Activated T-cell treated with anti-CD3 and anti-CD28 coated beads, Interleukin-2, amount 50 U/mL, for 1 hour (primary cell): ENCODE measurements around the gene NMNAT2.
"Not testable (repeated sequence)": the region's sequence is repeated elsewhere in the genome, so short reads cannot be mapped to it uniquely, and the experiment has no call there.

Experiments
- DNase-seq: peaks from one replicate; pipeline ENCODE4 v3.0.0-alpha.2; 2020

The NMNAT2 gene

DNA sequence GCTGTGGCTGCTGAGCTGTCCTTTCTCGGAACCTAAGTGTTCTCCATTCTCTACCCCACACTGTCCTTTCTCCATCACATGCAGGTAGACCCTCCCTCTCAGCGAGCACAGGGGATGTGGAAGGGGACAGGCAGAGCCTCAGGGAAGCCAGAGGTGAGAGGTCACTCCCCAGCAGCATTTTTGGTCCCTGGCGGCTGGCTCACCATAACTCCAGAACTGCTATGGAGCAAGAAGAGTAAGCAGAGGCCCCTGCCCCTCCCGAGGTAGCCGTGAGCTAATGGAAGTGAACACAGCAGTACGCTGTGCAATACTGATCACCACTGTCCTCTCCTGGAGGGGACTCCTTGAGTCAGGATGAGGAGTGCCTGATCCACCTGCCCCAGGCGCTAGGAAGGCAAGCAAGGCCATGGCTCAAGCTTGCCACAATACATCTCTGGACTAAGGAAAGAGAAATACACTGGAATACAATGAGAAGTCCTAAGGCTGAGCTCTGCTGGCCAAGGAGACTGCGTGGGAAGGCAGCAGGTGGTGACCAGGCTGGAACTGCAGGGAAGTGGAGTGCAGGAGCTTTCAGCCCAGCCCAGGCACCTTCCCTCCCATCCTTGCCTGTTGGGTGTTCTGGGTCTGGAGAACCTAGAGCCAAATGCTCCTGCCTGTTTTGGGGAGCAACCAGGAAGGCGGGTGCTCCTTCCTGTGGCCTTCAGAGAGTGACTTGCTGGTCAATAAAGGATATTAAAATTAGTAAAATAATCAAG, 135.9 kb downstream of the NMNAT2 start:
- no peak for DNase-seq

DNA sequence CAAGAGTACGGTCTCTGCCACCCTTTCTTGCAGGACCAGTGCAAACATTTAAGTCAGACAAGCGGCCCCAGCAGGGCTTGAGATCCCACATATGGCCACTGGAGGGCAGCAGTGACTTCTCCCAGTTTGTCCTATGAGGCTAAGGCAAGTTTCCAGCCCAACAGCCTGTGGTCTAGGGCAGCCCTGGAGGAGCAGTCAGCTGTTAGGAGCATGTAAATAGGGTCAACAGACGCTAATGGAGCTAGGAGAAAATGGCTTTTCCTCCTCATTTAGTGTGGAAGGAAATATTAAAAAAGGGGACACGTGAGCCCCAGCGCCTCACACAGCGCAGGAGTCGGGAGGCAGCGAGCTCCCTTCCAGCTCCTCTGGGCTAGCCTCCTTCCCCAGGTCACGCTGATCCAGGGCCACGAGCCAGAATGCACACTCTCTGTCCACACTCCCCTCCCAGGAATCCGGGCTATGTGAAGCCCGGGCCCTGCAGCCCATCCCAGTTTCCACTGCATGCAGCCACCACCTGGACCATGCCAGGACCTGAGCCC, 136.6 kb downstream of the NMNAT2 start:
- DNase-seq = peak; percentile 72

DNA sequence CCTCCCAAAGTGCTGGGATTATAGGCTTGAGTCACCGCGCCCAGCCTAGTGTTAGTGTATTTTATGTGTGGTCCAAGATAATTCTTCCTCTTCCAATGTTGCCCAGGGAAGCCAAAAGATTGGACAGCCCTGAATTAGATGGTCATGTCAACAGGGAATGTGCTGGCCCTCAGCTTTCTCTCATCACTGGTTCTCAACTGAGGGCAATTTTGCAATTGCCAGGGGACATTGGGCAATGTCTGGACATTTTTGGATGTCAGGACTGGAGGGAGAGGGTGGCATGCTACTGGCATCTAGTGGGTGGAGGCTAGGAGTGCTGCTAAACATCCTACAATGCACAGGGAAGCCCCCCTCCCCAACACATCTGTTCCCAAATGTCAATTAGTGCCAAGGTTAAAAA, 137.1 kb downstream of the NMNAT2 start:
- no peak for DNase-seq

DNA sequence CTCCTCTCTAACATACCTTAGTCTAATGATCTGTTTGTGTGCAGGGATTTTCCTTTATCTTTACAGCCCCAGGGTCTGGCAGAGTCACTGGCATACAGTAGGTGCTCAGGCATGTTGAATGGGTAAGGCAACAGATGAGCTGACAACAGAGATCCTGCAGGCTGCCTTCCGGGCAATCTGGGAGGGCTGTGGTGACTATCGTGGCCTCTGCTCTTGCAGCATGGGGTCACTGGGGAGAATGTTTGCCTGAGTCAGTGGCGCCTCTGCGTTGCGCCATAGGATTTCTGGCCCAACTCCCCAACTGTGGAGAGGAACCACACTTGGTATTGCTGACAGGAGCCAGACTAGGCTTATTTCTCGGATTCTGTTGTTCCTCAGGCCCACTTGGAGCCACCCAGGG, 138.3 kb downstream of the NMNAT2 start:
- no peak for DNase-seq

DNA sequence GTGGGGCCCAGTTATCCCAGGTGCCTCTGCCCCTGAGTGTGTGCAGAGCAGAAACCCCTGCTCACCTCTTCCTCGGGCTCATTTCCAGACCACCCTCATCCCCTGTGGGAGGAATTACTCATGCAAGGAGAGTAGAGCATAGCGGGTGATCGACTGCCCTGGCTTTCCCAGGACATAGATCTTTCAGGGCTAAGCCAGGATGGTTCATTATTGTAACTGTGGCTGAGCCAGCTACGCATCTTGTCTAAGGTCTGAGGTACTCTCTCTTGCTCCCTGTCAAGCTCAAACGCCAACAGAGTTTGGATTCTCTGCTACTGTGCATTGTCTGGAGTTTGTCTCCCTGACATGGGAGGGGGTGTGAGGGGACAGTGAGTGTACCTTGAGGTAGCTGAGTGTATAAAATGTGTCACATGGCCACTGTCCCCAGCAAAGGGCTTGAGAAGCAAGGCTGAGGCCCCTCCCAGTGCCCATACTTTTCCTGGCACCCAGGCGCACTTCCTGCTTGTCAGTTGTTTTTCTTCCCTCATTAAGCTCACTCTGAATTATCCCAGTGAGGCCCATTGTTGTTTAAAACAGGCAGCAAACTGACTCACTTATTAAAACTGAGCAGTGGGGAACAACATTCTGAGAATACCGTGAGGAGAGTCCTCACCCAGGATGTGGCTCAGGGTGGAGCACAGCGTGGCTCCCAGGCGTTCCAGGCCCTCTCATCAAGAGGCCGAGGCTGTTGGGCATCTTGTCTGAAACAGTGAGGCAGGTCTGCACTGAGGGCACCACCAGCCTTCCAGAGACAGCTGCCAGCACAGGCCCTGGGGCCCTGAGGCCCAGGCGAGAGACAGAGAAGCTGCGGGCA, 139.2 kb downstream of the NMNAT2 start:
- no peak for DNase-seq

DNA sequence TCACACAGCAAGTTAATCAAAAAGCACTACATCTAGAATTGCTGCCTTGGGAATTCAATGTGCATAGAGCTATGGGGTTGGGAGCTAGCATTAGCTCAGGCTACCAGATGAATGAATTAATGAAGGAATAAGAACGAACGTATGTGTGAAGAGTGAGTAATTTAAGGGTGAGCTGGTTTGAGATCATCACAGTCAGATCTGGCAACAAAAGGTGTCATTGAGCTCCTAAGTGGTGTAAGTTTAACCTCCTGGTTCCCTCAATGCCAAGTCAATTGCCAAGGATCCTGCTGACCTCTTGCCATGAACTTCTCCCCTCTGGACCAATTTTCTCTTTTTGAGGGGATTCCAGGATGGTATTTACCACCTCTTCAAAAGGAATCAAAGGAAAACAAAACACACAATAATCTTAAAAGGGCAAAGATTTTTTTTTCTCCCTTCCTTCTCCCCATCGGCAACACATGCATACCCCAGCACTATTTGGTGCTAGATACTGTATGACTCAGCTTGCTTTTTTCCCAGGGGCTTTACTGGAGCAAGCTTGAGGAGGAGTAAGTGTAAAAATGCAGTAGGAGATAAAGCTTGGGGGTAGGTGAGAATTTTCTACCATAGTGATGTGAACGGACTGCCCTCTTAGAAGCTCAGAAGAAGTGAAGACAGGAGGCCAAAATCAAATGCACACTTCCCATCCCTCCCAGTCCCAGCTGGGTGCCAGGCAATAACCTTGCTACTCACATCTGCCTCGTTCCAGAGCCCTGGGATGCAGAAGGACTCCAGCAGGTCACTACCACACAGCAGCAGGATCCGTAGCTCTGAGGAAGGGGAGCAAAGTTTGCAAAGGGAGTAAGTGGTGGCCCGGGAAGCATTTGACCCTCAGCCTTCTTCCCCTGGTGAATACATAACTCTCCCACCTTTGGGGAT, 140.1 kb downstream of the NMNAT2 start:
- DNase-seq = no peak

DNA sequence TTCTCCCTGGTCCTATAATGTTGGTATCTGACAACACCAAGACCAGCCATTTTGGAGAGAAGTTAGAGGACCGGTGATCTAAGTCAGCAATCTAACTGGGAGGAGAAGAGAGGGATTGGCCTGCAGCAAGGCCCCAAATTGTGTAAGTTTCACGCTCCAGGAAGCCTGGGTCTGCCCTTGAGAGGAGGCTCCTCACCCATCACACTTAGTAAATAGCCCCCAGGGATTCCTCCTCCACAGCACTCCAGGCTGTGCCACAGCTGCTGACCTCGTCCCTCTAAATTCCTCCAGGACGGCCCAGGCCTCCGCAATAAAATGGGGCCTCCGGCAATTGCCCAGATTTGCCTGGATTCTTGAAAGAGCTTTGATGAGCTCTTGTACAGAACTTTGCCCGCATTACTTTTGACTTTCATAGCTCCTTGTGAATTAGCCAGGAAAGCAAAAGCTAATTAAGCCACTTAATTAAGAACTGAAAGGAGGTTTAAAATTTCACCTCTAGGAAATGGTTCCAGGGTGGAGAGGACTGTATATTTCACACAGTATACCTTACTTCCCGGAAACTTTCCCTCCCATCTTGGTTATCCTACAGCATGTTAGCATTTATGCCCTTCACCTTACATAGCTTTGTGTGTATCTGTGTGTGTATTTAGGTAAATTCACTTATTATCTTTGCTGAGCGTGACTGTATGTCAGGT, 141.6 kb downstream of the NMNAT2 start:
- no peak for DNase-seq

DNA sequence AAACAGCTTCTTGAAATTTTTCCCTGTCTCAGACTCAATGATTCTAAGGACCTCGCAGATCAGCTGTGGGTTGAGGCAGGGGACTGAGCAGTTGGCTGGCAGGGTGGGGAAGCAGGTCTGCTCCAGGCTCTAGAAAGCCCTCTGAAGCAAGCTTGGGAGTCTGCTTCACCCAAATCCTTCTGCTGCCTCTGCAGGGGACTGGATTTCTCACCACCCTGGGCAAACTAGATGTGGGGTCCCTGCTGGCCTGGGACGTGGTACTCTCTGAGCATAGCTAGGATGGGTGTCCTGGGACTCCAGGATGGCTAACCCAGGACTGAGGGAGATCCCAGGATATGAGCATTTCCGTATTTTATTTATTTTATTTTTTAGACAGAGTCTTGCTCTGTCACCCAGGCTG, 142.9 kb downstream of the NMNAT2 start:
- DNase-seq = no peak

DNA sequence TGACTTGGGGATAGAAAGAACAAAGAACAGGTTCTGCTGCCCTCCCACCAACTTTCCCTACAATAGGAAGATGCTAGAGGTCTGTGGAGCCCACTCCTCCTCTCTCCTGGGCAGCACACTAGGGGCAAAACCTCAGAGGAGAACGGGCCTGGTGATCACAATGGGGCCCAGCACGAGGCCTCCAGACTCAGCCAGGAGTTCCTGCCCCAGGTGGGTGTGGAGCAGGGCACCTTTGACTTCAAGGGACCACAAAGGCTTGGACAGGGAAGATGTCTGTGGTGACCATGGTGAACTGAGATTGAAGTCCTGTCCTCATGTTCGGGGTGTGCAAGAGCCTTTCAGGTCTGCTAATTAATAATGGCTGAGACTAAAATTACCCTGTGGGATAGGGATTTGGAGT, 143.3 kb downstream of the NMNAT2 start:
- DNase-seq = no peak

DNA sequence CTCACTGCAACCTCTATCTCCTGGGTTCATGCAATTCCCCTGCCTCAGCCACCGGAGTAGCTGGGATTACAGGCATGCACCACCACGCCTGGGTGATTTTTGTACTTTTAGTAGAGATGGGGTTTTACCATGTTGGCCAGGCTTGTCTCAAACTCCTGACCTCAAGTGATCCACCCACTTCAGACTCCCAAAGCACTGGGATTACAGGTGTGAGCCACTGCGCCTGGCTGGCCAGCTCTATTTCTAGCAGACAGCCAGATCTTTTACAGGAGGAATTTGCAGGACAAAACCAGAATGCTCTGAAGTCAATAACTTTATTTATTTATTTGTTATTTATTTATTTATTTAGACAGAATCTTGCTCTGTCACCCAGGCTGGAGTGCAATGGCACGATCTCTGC, 144.2 kb downstream of the NMNAT2 start:
- DNase-seq = not testable (repeated sequence)

DNA sequence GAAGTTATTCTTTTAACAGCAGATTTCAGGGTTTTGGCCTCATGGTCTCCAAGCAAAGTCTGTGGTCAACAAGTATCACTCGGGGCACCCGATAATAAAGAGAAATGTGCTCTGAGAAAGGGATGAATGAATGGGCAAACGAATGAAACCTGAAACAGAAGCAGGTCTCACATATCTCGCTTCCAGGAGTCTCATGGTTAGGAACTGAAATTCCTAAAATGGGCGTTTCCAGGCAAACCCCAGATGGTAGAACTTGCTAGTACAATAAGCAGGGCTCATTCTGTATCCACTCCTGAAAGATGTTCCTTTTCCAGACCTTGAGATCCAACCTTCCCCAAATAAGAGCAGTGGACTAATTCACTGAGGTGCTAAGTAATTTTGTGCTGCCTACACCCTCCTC, 144.9 kb downstream of the NMNAT2 start:
- DNase-seq = no peak

DNA sequence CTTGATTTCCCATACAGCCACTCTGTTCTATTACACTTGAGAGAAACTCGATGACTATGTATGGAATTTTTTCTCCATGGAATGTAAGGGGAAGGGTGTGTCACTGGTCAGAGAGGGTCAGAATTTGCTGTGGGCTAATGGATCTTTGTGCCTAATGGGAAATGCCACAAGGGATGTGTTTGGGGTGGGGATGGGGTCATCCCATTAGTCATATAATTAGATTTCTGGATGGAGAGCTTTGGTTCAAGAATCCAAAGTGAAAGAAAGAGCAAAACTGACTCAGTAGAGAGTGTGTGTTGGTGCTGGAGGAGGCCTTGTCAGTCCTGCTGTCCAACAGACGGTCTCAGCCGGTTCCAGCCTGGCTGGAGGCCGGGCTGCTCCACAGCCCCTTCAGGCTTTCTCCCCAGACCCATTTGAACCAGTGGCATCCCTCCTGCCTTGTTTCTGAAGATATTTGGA, 145.8 kb downstream of the NMNAT2 start:
- DNase-seq = no peak

DNA sequence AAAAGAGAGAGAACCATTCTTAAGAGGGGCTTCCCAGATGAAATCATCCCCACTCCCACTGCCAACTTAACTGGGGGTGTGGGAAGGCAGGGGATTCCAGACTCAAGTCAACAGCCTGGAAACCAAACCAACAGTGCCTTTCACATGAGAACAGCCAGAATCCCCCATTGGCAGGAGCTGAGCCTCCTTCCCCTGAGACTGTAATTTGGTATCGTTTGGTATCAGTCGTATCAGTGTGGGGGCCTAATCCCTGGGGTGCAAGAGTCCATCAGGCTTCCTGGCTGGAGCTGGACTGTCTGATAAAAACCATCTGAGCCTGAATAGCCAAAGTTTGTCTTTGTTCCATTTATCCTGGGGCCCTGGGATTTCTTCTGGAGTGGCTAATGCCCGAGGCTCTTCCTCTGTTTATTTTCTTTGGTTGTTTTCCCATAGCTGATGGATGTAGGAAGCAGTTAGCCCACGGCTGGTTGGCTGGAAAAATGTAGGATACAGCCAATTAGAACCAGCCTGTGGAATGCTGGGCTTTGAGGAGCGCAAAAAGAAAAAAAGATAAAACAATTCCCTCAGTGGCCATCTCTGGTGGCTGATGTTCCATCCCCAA, 147.5 kb downstream of the NMNAT2 start:
- no peak for DNase-seq

DNA sequence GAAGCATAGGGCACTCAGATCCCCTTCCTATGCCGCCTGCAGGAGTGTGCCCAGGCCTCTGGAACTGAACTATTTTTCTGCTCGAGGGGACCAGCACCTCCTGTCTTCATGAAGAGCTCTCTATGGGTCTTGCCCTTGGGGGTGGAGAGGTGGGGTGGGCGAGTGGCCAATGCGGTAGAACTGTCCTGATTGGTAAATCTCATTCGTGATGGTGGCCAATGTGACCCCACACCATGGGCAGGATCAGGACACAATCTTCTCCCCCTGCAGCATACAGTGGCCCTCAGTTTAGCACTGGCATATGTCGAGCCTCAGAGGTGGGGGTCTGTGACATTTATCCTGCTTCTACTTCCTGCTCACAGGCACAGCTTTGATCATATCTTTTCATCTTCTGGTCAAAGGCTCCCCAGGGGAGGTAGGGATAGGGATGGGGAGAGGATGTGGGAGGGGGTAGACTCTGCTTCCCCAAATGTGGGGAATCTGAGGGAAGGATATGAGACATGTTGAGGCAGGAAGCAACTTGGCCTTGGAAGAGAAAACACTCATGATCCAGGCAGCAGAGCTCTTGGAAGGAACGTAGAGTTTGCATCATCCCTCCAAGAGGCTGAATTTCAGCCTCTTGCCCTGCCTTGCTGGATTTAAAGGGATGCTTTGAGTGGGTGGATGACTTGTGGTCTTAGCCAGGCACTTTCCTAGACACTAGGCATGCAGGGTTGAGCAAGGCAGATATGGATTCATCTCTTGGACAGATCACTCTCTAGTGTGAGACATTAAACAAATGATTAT, 150.3 kb downstream of the NMNAT2 start:
- DNase-seq = no peak

DNA sequence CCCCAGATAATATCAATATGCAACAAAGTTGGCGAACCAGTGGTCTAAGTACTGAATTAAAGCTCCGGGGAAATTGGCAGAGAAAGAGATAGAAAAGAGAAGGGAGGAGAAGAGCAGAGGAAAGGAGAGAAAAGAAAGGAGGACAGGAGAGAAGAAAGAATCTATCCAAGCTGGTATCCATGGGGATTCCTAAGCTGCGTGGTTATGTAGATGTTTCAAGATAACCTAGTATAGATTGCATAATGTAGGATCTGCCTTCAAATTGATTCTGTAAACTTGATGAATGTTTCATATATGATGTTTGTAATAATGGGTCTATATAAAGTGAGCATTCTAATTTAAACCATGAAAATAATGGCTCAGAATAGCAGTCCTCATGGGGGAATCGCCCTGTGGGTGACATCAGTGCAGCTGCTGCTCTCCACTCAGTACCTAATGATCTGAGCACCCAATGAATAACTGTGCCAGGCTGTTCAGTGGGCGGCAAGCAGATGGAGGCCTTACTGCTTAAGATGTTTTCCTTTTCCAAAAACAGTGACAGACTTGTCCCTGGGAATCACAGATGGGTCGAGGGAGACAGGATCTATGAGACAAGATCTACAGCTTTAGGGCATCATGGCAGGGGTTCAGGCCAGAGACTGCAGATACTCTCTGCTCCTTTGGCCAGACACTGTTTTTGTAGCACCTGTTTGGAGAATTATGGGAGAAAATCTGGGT, 154.1 kb downstream of the NMNAT2 start:
- DNase-seq = no peak

DNA sequence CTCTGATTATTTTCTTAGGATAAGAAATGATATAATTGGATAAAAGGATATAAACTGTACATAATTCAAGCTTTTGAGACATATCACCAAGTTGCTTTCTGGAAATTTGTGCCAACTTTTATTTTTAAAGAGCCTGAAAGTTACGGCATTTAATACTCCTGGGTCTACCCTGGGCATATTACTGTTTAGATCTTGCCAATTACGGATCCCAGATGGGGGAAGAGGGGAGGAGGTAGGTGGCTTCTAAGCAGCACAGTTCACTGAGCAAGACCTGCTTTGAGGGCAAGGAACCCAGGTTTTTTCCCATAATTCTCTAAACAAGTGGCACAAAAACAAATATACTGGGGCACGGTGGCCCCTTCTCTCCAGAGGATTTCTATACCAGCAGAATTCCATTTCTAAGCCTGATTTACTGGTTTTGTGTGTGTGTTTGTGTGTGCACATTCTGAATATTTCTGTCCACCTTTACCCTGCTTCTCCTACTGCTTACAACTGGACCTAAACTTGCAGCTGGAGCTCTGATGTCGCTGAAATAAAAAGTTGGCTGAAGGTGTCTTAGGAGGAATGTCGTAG, 155.5 kb downstream of the NMNAT2 start:
- DNase-seq = no peak

DNA sequence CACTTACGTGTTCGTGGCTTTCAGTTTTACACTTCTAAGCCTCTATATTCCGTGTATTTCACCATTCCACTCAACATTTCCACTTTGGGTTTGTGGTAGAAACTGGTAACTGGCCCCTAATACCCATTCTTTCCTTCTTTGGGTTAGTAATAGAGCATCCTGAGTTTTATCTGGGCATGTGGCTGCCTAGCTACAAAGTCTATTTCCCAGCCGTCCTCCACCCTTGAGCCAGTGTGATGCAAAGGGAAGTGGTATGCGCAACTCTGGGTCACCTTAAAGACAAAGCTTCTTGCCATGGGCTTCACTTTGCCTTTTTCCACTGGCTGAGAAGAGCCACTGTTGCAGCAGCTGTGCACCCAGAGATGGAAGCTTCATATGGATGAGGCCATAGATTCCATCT, 158.3 kb downstream of the NMNAT2 start:
- no peak for DNase-seq

DNA sequence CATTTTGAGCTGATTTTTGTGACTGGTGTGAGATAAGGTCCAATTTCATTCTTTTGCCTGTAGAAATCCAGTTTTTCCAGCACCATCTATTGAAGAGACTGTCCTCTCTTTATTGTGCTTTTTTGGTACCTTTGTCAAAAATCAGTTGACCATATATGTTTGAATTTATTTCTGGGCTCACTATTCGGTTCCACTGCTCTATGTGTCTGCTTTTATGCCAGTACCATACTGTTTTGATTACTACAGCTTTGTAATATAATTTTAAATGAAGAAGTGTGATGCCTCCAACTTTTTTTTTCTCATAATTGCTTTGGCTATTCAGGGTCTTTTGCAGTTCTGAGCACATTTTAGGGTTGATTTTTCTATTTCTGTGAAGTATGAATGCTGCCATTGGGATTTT, 163.1 kb downstream of the NMNAT2 start:
- no peak for DNase-seq

DNA sequence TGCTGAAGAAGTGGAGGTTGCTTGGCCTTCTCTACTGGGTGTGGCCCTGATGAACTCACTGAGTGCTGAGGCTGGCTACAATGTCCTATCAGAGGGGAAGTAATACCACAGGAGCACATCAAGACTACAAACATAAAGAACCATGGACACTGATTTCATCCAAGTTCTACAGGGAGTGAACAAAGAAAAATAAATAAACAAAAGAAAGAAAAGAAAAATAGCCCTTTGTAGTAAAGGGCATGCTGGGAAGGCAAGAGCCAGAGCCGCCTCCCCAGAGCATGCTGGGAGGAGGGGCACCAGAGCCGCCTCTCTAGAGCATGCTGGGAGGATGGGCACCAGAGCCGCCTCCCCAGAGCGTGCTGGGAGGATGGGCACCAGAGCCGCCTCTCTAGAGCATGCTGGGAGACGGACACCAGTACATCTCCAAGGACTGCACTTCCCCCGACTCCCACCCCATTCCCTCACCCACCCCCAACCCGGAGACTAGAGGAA, 166.2 kb downstream of the NMNAT2 start:
- no peak for DNase-seq
